Transverse colon (tissue), 4 donors: ENCODE results near the gene EIF1. TPM values are rescaled to one million over a fixed set of nuclear protein-coding genes. Genes with fewer than 3 reads are reported as not detected.

Source experiments
- DNase-seq: peaks from one replicate; pipeline ENCODE4 v3.0.0-alpha.2; 2019
- H3K27ac ChIP-seq, 4 donors: fragments of 200-600 bp; sonication (generic); 2 replicates each; pipeline ENCODE4 v1.5.1; 2016 to 2018; ENCODE audit warnings: inconsistent platforms in 4 of 4
- H3K27me3 ChIP-seq: fragments of 200-600 bp; sonication (generic); 2 replicates; pipeline ENCODE4 v1.5.1; 2017; ENCODE audit warnings: inconsistent platforms
- H3K36me3 ChIP-seq, 4 donors: fragments of 200-600 bp; sonication (generic); 2 replicates each; pipeline ENCODE4 v1.5.1; 2017 to 2019; ENCODE audit warnings: inconsistent platforms in 4 of 4
- H3K4me1 ChIP-seq, 4 donors: fragments of 200-600 bp; sonication (generic); 2 replicates each; pipeline ENCODE4 v1.5.1; 2017 to 2020; ENCODE audit warnings: inconsistent platforms in 4 of 4
- H3K4me3 ChIP-seq, 4 donors: fragments of 200-600 bp; sonication (generic); 1 replicate in 1 of 4; 2 replicates in 3 of 4; pipeline versions ENCODE4 v1.5.1 to v1.6.1; 2017 to 2019; ENCODE audit warnings: inconsistent platforms in 4 of 4
- H3K9me3 ChIP-seq, 2 donors: fragments of 200-600 bp; sonication (generic); 2 replicates each; pipeline ENCODE4 v1.5.1; 2017 to 2019; ENCODE audit warnings: inconsistent platforms in 2 of 2
- EP300 ChIP-seq: sonication (generic); formaldehyde crosslinking; IDR thresholded peaks from one replicate; pipeline ENCODE4 v1.6.1; 2017; ENCODE audit warnings: antibody characterized with exemption, low read depth
- POLR2A ChIP-seq: fragments of 450-650 bp; IDR thresholded peaks from one replicate; pipeline ENCODE4 v1.6.1; 2016; ENCODE audit warnings: antibody characterized with exemption, mild to moderate bottlenecking, moderate library complexity
- POLR2AphosphoS5 ChIP-seq, 3 donors: sonication (generic); formaldehyde crosslinking; IDR thresholded peaks; one replicate each; pipeline ENCODE4 v1.6.1; 2016; ENCODE audit warnings: antibody characterized with exemption in 3 of 3
- WGBS, 2 donors: methylation state at CpG; one replicate each; pipeline ENCODE4 v1.1.5; 2018; ENCODE audit warnings: low coverage in 1 of 2; 5-methylcytosine and 5-hydroxymethylcytosine counted together
- in situ Hi-C, 4 donors: fragments of 200-750 bp; cut with MboI; loops; one replicate each; pipeline versions ENCODE4 v1.15.0 to v1.15.1; 2017; ENCODE audit warnings: low sequenced_read_pairs in 3 of 4, low pct_ligation_motif_present in 1 of 4, low pct_unique_long_range_greater_than_20kb in 1 of 4
- intact Hi-C: fragments of 100-400 bp; cut with DNase I; formaldehyde crosslinking; loops from one replicate; pipeline ENCODE4 v1.15.1; 2023; ENCODE audit warnings: low total_unique reads
- total RNA-seq, 4 donors: library from RNA; depleted of rRNA; stranded (reverse); fragments of >200 nt; gene quantifications; one replicate each; pipeline ENCODE4 v1.1.0, GENCODE V29; 2016
- TF ChIP-seq, protein P1 (sequence below), 5 experiments: fragments of 200-600 bp in 3 of 5; fragments of 450-650 bp in 2 of 5; sonication (generic) in 3 of 5; IDR thresholded peaks; 1 replicate in 2 of 5; 2 replicates in 3 of 5; pipeline ENCODE4 v1.5.1; 2016 to 2017; ENCODE audit warnings: antibody characterized with exemption in 5 of 5, inconsistent platforms in 3 of 5, mild to moderate bottlenecking in 2 of 5, moderate library complexity in 1 of 5

EIF1 gene
- total RNA-seq, 4 donors from 2014 or later: 93.3 to 520 (median 241) TPM

DNA sequence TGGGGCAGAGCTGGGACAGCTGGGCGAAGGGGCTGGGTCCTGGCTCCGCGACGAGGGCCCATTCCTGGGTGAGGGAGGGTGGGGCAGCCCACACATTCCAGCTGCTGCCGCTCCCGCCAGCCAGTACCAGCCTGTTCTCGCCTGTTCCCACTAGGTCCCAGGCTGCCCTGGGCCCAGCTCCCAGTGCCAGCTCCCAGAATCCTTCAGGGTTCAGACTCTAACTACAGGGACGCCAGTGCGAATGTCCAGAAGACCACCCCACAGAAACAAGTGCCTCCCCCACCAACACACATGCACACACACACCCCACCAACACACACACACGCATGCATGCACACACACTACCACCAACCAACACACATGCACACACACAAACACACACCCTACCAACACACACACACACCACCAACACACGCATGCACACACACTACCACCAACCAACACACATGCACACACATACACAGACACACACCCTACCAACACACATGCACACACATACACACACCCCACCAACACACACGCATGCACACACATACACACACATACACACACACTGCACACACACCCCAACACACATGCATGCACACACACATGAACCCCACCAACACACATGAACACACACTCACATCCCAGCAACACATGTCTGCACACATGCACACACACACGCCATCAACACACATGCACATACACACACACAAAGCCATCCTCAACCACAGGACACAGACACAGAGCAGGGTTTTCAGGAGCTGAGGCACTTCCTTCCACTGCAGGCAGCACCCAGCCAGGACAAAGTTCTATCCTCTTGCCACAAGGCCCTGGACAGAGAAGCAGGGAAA, 36.8 kb upstream of the EIF1 start:
- Histone ChIP-seq H3K4me3 (no peak overlapping the region), H3K27me3 (no peaks in the 10 kb centered on the region), H3K9me3 (no peaks in the 10 kb centered on the region), H3K36me3 (no peaks in the 10 kb centered on the region), H3K4me1 (peaks cover 46 to 78% (median 73%) of the 10 kb centered on the region in 4 donors), H3K27ac (peak overlapping the region; percentile 92 to 95 (median 92))
- 51 to 100% methylated on average over 3 to 13 of the region's 13 CpGs for WGBS, 2 donors
- TF ChIP-seq POLR2AphosphoS5 (IDR thresholded peaks at IDR 0.05): peak; percentile 38 to 77 (median 77)
- peak; percentile 94 for TF ChIP-seq EP300
- no peak for TF ChIP-seq POLR2A
- in situ Hi-C loops (loop anchor here (25.0 kb wide), 2 partner anchors 840 to 1040 kb away; partner anchors contain the start of gene KRT10 (in 2 of the 4)), intact Hi-C loops (no loop called here)
- DNase-seq: peak; percentile 90

DNA sequence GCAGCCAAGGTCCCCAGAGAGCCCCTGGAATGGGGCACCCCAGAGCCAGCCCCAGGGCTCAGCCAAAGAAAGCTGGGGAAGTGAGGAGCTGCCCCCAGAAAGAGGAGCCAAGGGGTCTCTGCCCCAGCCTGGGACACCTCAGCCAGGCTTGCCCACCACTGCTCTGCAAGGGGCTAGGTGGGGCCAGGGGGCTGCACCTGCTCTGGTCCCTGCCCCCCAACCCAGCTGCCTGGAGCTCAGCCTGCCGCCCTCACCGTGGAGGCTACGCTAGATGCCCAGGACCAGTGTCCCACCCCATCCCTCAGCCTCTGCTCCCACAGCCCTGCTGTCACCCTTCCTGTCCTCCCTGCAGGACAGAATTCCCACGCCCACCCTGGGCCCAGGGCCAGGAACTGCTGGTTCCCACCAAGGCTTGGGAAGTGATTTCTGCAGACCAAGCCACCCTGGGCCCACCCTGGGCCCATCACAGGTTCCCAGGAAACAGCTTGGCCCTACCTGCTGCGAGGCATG, 36.2 kb upstream of the EIF1 start:
- no peak overlapping the region for H3K4me3 ChIP-seq
- peaks cover 46 to 82% (median 76%) of the 10 kb centered on the region in 4 donors for H3K4me1 ChIP-seq
- intact Hi-C loops: no loop called here
- H3K27ac ChIP-seq: peak overlapping the region; percentile 92 to 95 (median 92)
- no peak for TF ChIP-seq EP300
- no peak for TF ChIP-seq POLR2A
- TF ChIP-seq, protein P1, sequence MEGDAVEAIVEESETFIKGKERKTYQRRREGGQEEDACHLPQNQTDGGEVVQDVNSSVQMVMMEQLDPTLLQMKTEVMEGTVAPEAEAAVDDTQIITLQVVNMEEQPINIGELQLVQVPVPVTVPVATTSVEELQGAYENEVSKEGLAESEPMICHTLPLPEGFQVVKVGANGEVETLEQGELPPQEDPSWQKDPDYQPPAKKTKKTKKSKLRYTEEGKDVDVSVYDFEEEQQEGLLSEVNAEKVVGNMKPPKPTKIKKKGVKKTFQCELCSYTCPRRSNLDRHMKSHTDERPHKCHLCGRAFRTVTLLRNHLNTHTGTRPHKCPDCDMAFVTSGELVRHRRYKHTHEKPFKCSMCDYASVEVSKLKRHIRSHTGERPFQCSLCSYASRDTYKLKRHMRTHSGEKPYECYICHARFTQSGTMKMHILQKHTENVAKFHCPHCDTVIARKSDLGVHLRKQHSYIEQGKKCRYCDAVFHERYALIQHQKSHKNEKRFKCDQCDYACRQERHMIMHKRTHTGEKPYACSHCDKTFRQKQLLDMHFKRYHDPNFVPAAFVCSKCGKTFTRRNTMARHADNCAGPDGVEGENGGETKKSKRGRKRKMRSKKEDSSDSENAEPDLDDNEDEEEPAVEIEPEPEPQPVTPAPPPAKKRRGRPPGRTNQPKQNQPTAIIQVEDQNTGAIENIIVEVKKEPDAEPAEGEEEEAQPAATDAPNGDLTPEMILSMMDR (IDR thresholded peaks at IDR 0.05): no peak
- no peak for TF ChIP-seq POLR2AphosphoS5 (IDR thresholded peaks at IDR 0.05)
- in situ Hi-C loops: loop anchor here (25.0 kb wide), 2 partner anchors 840 to 1040 kb away; partner anchors contain the start of gene KRT10 (in 2 of the 4)
- no peaks in the 10 kb centered on the region for H3K9me3 ChIP-seq
- H3K27me3 ChIP-seq: no peaks in the 10 kb centered on the region
- 83% methylated on average over 5 of the region's 5 CpGs; no CpG with 5 or more reads in 1 of the 2 donors for WGBS, 2 donors
- H3K36me3 ChIP-seq: no peaks in the 10 kb centered on the region
- no peak for DNase-seq

DNA sequence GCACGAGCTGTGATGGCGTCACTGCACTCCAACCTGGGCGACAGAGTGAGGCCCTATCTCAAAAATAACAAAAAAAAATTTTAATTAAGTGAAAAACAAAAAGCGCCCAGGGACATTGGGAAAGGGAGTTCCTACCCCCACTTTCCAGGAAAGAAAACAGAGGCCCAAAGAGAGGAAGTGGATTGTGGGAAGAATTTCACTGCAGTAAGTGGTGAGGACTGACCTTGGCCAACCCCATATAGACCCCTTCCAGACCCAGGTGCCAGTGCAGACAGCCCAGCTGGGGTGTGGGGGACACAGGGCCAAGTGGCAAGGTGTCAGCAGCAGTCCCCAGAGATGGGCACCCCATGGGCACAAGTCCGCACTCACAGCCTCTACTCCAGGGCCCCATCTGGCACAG, 35.3 kb upstream of the EIF1 start:
- Histone ChIP-seq H3K4me3 (no peak overlapping the region), H3K27ac (peak overlapping the region; percentile 92 to 95 (median 92)), H3K27me3 (no peaks in the 10 kb centered on the region), H3K9me3 (no peaks in the 10 kb centered on the region), H3K36me3 (no peaks in the 10 kb centered on the region), H3K4me1 (peaks cover 42 to 80% (median 69%) of the 10 kb centered on the region in 4 donors)
- DNase-seq: no peak
- 94 to 100% methylated on average over 1 to 5 of the region's 5 CpGs for WGBS, 2 donors
- intact Hi-C loops (no loop called here), in situ Hi-C loops (loop anchor here (25.0 kb wide), 2 partner anchors 841 to 1041 kb away; partner anchors contain the start of gene KRT10 (in 2 of the 4))
- TF ChIP-seq EP300 (no peak), POLR2A (no peak), POLR2AphosphoS5 (IDR thresholded peaks at IDR 0.05) (no peak)
- TF ChIP-seq, protein P1 (IDR thresholded peaks at IDR 0.05): no peak

DNA sequence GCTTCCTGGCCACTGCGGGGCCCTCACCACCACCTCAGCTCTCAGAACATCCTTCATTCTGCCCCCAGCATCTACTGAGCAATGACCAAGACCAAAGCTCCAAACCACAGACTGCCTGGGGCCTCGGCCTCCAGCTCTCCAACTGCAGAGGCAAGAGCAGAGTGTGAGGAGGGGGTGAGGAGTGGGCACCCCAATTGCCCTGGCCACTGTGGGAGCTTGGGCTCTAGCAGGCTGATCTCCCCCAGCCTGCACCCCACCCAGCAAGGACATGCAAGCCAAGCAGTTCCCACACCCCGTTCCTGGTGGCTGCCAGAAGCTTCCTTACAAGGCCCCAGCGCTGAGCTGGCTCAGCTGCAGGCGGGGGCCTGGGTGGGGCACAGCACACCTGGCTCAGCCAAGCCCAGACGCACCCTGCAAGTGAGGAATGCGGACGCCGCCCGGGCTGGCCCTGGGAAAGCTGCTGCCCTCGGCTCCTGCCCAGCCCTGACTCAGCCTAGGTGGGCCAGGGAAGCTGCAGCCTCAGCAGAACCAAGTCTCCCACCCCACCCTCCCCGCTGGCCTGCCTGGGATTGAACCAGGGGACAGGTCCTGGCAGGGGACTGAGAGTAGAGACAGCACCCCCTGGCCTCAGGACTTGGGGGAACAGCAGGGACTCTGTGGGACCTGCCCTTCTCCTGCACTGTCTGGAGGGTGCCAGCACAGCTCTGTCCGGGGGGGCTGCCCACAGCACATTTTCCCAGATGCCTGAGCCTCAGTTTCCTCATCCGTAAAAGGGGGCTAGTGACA, 34.6 kb upstream of the EIF1 start:
- Histone ChIP-seq H3K36me3 (no peaks in the 10 kb centered on the region), H3K9me3 (no peaks in the 10 kb centered on the region), H3K4me1 (peaks cover 39 to 79% (median 65%) of the 10 kb centered on the region in 4 donors), H3K27me3 (no peaks in the 10 kb centered on the region), H3K4me3 (no peak overlapping the region), H3K27ac (peak overlapping the region; percentile 92 to 95 (median 92))
- peak; percentile 95 for DNase-seq
- intact Hi-C loops: no loop called here
- 51% methylated on average over 12 of the region's 14 CpGs; no CpG with 5 or more reads in 1 of the 2 donors for whole genome bisulfite sequencing, 2 donors
- TF ChIP-seq, protein P1 (IDR thresholded peaks at IDR 0.05): no peak
- TF ChIP-seq POLR2AphosphoS5 (IDR thresholded peaks at IDR 0.05): peak; percentile 31 to 85 (median 84)
- TF ChIP-seq EP300: peak; percentile 95
- TF ChIP-seq POLR2A: peak; percentile 69
- in situ Hi-C loops: loop anchor here (25.0 kb wide), 2 partner anchors 842 to 1042 kb away; partner anchors contain the start of gene KRT10 (in 2 of the 4)
